Keratinocyte (primary cell): ENCODE data around the gene OR2T3.
"Not testable (repeated sequence)": the region's sequence is repeated elsewhere in the genome, so short reads cannot be mapped to it uniquely, and the experiment has no call there.

Source experiments
- EZH2 ChIP-seq: IDR thresholded peaks from one replicate; pipeline ENCODE4 v1.6.1; 2012; ENCODE audit warnings: inconsistent platforms, mild to moderate bottlenecking, low read length, moderate library complexity
- TF ChIP-seq, protein P1 (sequence below), 3 experiments: IDR thresholded peaks in 1 of 3; conservative IDR thresholded peaks in 1 of 3; optimal IDR thresholded peaks in 1 of 3; 2 replicates in 2 of 3; 3 replicates in 1 of 3; pipeline versions ENCODE3 to v1.5.1; 2011; ENCODE audit warnings: low read length in 3 of 3, mild to moderate bottlenecking in 3 of 3, moderate library complexity in 2 of 3, control low read depth in 1 of 3, inconsistent platforms in 1 of 3; ENCODE audit not compliant: insufficient read depth in 2 of 3; ENCODE audit errors: extremely low read depth in 1 of 3

DNA sequence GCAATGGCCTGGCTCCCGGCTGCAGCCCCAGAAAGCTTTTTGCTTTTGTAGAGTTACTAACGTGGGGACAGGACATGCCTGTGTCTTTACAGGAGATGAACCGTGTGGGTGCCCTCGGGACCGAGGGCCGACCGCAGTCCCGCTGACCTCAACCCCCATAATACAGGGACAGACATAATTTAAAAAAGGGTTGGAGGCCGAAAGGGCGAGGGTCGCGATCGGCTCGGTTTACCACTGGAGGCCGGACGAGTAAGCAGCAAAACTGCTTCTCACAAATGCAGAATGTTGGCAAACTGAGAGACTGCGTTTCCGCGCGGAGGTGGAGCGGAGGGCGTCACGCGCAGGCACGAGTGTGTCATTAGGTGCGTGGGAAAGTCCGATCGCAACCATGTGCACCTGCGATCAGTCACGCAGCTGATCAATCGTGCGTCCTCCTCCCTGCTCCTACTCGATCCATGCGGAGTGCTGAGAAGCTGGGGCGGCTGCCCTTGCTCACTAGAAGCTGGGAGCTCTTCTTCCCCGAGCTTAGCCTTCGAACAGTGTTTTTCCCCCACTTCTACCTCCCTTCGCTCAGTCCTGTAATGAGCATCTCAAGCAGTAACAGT lies 39.2 kb upstream of the OR2T3 start:
- TF ChIP-seq, protein P1, sequence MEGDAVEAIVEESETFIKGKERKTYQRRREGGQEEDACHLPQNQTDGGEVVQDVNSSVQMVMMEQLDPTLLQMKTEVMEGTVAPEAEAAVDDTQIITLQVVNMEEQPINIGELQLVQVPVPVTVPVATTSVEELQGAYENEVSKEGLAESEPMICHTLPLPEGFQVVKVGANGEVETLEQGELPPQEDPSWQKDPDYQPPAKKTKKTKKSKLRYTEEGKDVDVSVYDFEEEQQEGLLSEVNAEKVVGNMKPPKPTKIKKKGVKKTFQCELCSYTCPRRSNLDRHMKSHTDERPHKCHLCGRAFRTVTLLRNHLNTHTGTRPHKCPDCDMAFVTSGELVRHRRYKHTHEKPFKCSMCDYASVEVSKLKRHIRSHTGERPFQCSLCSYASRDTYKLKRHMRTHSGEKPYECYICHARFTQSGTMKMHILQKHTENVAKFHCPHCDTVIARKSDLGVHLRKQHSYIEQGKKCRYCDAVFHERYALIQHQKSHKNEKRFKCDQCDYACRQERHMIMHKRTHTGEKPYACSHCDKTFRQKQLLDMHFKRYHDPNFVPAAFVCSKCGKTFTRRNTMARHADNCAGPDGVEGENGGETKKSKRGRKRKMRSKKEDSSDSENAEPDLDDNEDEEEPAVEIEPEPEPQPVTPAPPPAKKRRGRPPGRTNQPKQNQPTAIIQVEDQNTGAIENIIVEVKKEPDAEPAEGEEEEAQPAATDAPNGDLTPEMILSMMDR (optimal IDR thresholded peaks at IDR 0.05 in 1 of 3, IDR thresholded peaks at IDR 0.05 in 1 of 3, conservative IDR thresholded peaks at IDR 0.05 in 1 of 3; ENCODE audit: extremely low read depth in 1 of 3, insufficient read depth in 2 of 3, low read length in 3 of 3) = not testable (repeated sequence)
- not testable (repeated sequence) for TF ChIP-seq EZH2
